K562 treated with DMSO at 1 percent for 24 hours (cell line): ENCODE measurements around the gene FDCSP. TPM values are rescaled to one million over a fixed set of nuclear protein-coding genes. Genes with fewer than 3 reads are reported as not detected.

ENCODE experiments used
- total RNA-seq: library from RNA; unstranded; fragments of 300-600 nt; gene quantifications from 2 replicates; pipeline ENCODE4 v1.2.3, GENCODE V29; 2022; ENCODE audit warnings: low read depth; ENCODE audit not compliant: insufficient read depth

The FDCSP gene
- not detected in 2 replicates for total RNA-seq

DNA sequence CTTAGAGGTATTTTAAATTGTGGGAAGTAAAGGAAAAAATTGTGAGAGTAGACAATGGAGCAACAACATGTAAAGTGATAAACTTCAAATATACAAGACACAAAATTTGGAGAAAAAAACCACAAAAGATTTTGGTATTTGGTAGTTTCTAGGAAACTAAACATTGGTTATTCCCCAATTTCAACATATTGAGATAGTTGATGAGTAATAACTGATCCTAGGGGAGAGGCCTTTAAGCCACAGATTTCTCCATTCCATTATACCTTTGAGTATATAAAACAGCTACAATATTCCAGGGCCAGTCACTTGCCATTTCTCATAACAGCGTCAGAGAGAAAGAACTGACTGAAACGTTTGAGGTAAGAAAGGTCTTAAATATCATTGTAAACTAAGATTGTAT lies at the start of gene FDCSP:
Gene FDCSP (plus strand): TSS at position 301 of the 400 bp plus-strand sequence. CDS start 5,071 bp downstream, outside the sequence.

DNA sequence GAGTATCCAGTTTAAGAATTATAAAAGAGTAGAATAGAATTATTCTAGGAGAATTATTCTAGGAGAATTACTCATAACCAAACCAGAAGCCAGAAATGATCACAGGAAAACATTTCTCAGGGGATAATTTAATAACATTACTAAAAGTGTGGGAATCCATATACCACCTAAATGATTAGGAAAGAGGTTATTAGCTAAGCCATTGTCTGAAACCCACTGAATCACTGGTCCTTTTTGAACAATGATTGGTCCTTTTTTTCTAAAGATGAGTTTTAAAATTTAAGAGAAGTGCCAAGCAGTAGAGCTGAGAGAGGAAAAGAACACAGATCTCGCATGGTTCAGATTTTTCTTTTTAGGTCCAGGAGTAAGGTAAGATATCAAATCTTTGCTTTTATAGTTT lies 30.5 kb upstream of the FDCSP start, which contains the start of gene ODAM:
Gene ODAM (plus strand): TSS at position 301 of the 400 bp plus-strand sequence. CDS start 819 bp downstream, outside the sequence.

GRCh38 chr4:70242297-70242696 lies 16.4 kb downstream of the FDCSP start, which contains the start of gene CSN3:
Gene CSN3, plus strand, starts transcription at chr4:70242597. Its CDS starts 2,223 bp downstream, at chr4:70244820.

Other genes starting within 250 kb of the FDCSP start
- gene STATH, start 230.2 kb upstream of the FDCSP start, total RNA-seq = not detected in 2 replicates
- gene HTN3, start 197.7 kb upstream of the FDCSP start, total RNA-seq = not detected in 2 replicates
- not detected in 2 replicates for gene HTN1, start 175.7 kb upstream of the FDCSP start, total RNA-seq
- not detected in 2 replicates for gene PRR27, start 71.9 kb upstream of the FDCSP start, total RNA-seq
- not detected in 2 replicates for gene ODAM, start 30.4 kb upstream of the FDCSP start, total RNA-seq
- not detected in 2 replicates for gene CSN3, start 16.5 kb downstream of the FDCSP start, total RNA-seq
- not detected in 2 replicates for gene CABS1, start 108.9 kb downstream of the FDCSP start, total RNA-seq
- not detected in 2 replicates for gene SMR3A, start 134.6 kb downstream of the FDCSP start, total RNA-seq
- gene SMR3B, start 157.0 kb downstream of the FDCSP start, total RNA-seq = not detected in 2 replicates
- not detected in 2 replicates for gene OPRPN, start 171.8 kb downstream of the FDCSP start, total RNA-seq
- gene MUC7, start 246.1 kb downstream of the FDCSP start, total RNA-seq = not detected in 2 replicates